HepG2 (cell line): ENCODE data around the gene SPINDOC. TPM values are rescaled to one million over a fixed set of nuclear protein-coding genes. Genes with fewer than 3 reads are reported as not detected.

ENCODE experiments used
- SP5 ChIP-seq: IDR thresholded peaks from 2 replicates; pipeline ENCODE4 v1.6.1; 2016; ENCODE audit warnings: low read depth, borderline replicate concordance
- TMF1 ChIP-seq: sonication (generic); formaldehyde crosslinking; IDR thresholded peaks from 2 replicates; pipeline ENCODE4 v1.8.1; 2022; ENCODE audit warnings: low read depth, missing genetic modification reagents
- ZBTB2 ChIP-seq: sonication (generic); formaldehyde crosslinking; IDR thresholded peaks from 2 replicates; pipeline ENCODE4 v1.8.0; 2022; ENCODE audit warnings: low read depth, missing genetic modification reagents
- ZNF121 ChIP-seq: sonication (generic); formaldehyde crosslinking; IDR thresholded peaks from 2 replicates; pipeline ENCODE4 v1.5.0; 2020; ENCODE audit warnings: mild to moderate bottlenecking, missing genetic modification reagents
- ZNF3 ChIP-seq: IDR thresholded peaks from 2 replicates; pipeline ENCODE4 v1.7.0; 2017; ENCODE audit warnings: inconsistent platforms
- ZNF407 ChIP-seq: sonication (generic); formaldehyde crosslinking; IDR thresholded peaks from one replicate; pipeline ENCODE4 v1.5.1; 2020; ENCODE audit warnings: mild to moderate bottlenecking, missing genetic modification reagents; ENCODE audit errors: not compliant biosample characterization
- ZNF646 ChIP-seq: sonication (generic); formaldehyde crosslinking; IDR thresholded peaks from 2 replicates; pipeline ENCODE4 v1.9.0; 2021; ENCODE audit warnings: mild to moderate bottlenecking, missing genetic modification reagents
- ZNF784 ChIP-seq: sonication (generic); formaldehyde crosslinking; IDR thresholded peaks from 2 replicates; pipeline ENCODE4 v1.5.1; 2020; ENCODE audit warnings: missing genetic modification reagents, mild to moderate bottlenecking, borderline replicate concordance
- polyA plus RNA-seq, 8 experiments: library from polyadenylated mRNA; depleted of rRNA in 3 of 8; stranded (reverse) in 7 of 8; unstranded in 1 of 8; fragments of >200 nt; fragmentation: Illumina TruSeq in 4 of 8; extraction: Trizol in 4 of 8; gene quantifications; 2 replicates each; pipeline versions ENCODE4 v1.2.1 to v1.2.3, GENCODE V29; 2011 to 2016; ENCODE audit warnings: low read depth in 4 of 8, missing spikeins in 1 of 8, mixed read lengths in 1 of 8; ENCODE audit not compliant: insufficient read depth in 1 of 8
- total RNA-seq, 5 experiments: library from RNA; depleted of rRNA; stranded (reverse); fragments of >200 nt; fragmentation: Illumina TruSeq; extraction: Trizol; gene quantifications; 2 replicates each; pipeline ENCODE4 v1.2.3, GENCODE V29; 2016; ENCODE audit warnings: low read depth in 1 of 5

Gene SPINDOC
- total and polyA plus RNA-seq, 2 of the 13 experiments (the other 11 are each of a cell fraction or from before 2014, with no cell fraction given): 21.4 to 29.9 TPM

GRCh38 chr11:63871962-63872799, 58.9 kb downstream of the SPINDOC start (continued):
- no peak for TF ChIP-seq ZNF407 (CRISPR knock-in tag)
- TF ChIP-seq SP5 (CRISPR knock-in tag): peak; percentile 87
- TF ChIP-seq ZNF3 (CRISPR knock-in tag): no peak
- TF ChIP-seq ZNF784: no peak
- TF ChIP-seq ZNF121 (CRISPR knock-in tag): peak; percentile 92
- no peak for TF ChIP-seq ZNF646
- no peak for TF ChIP-seq ZBTB2 (CRISPR knock-in tag)
- no peak for TF ChIP-seq TMF1
